PC-3 (cell line): ENCODE data around the gene TTC23. TPM values are rescaled to one million over a fixed set of nuclear protein-coding genes. Genes with fewer than 3 reads are reported as not detected.
A peak's percentile ranks its signal among the peaks of the same experiment; 100 is the strongest.

Source experiments
- ATAC-seq: fragments of 200-7000 bp; cut with Tn5 transposase; 2 replicates; pipeline ENCODE4 v1.9.1; 2020; ENCODE audit warnings: mild to moderate bottlenecking, moderate library complexity
- BruUV-seq: library from RNA; stranded (reverse); fragments of 400-500 nt; replicated peaks from 2 replicates; lab custom pipeline; 2021; lab: Mats Ljungman, UMichigan
- CTCF ChIA-PET: fragments of 300-600 bp; sonication (Branson Sonifier 250); formaldehyde crosslinking; loops from one replicate; lab custom pipeline; 2022; ENCODE audit warnings: antibody characterized with exemption; lab: Charles Lee
- POLR2A ChIA-PET: fragments of 300-600 bp; sonication (Branson Sonifier 250); formaldehyde crosslinking; loops from one replicate; lab custom pipeline; 2022; ENCODE audit warnings: antibody characterized with exemption; ENCODE audit not compliant: unreplicated experiment; lab: Charles Lee
- DNase-seq: peaks from one replicate; pipeline ENCODE4 v3.0.0-alpha.2; 2015
- H2AFZ ChIP-seq: fragments of 300-600 bp; sonication (generic); 2 replicates; pipeline ENCODE4 v1.6.0; 2016; ENCODE audit warnings: antibody characterized with exemption, low read length
- H3F3A ChIP-seq: fragments of 300-600 bp; sonication (generic); one replicate; pipeline ENCODE4 v1.6.0; 2017; ENCODE audit warnings: antibody characterized with exemption, low read length, control low read depth, mild to moderate bottlenecking; ENCODE audit not compliant: unreplicated experiment
- H3K27ac ChIP-seq: fragments of 300-600 bp; sonication (generic); 2 replicates; pipeline ENCODE4 v1.5.1; 2016; ENCODE audit warnings: mild to moderate bottlenecking, low read length
- H3K27me3 ChIP-seq: fragments of 300-600 bp; sonication (generic); 2 replicates; pipeline ENCODE4 v1.6.1; 2016; ENCODE audit warnings: low read length, mixed read lengths
- H3K36me3 ChIP-seq: fragments of 300-600 bp; sonication (generic); 2 replicates; pipeline ENCODE4 v1.6.1; 2016; ENCODE audit warnings: low read depth, mixed run types, low read length, mixed read lengths
- H3K4me1 ChIP-seq: fragments of 300-600 bp; sonication (generic); 2 replicates; pipeline ENCODE4 v1.5.1; 2016; ENCODE audit warnings: low read length; ENCODE audit not compliant: insufficient read depth
- H3K4me2 ChIP-seq: fragments of 300-600 bp; sonication (generic); 2 replicates; pipeline ENCODE4 v1.6.0; 2016; ENCODE audit warnings: low read length
- H3K4me3 ChIP-seq: fragments of 300-600 bp; sonication (generic); 2 replicates; pipeline ENCODE4 v1.5.1; 2016; ENCODE audit warnings: mild to moderate bottlenecking, low read length, mixed read lengths
- H3K79me2 ChIP-seq: fragments of 300-600 bp; sonication (generic); 2 replicates; pipeline ENCODE4 v1.6.1; 2017; ENCODE audit warnings: low read length, mixed read lengths
- H3K9ac ChIP-seq: fragments of 300-600 bp; sonication (generic); 2 replicates; pipeline ENCODE4 v1.6.0; 2016; ENCODE audit warnings: mild to moderate bottlenecking, low read length
- H3K9me2 ChIP-seq: fragments of 300-600 bp; sonication (generic); replicated peaks from 2 replicates; pipeline ENCODE4 v1.6.1; 2016; ENCODE audit warnings: mixed run types, low read length, mixed read lengths
- H3K9me3 ChIP-seq: fragments of 300-600 bp; sonication (generic); 2 replicates; pipeline ENCODE4 v1.6.1; 2016; ENCODE audit warnings: low read length, mixed read lengths
- H4K20me1 ChIP-seq: fragments of 300-600 bp; sonication (generic); 2 replicates; pipeline ENCODE4 v1.6.1; 2016; ENCODE audit warnings: low read length, mixed read lengths
- CTCF ChIP-seq: fragments of 300-600 bp; sonication (generic); conservative IDR thresholded peaks from 2 replicates; pipeline ENCODE4 v1.5.1; 2017; ENCODE audit warnings: antibody characterized with exemption, low read depth, mild to moderate bottlenecking, low read length
- EZH2 ChIP-seq: fragments of 300-600 bp; sonication (generic); IDR thresholded peaks from one replicate; pipeline ENCODE4 v1.6.1; 2017; ENCODE audit warnings: antibody characterized with exemption, mild to moderate bottlenecking, low read length; ENCODE audit not compliant: unreplicated experiment
- EZH2phosphoT487 ChIP-seq: fragments of 300-600 bp; sonication (generic); IDR thresholded peaks from 2 replicates; pipeline ENCODE4 v1.6.1; 2018; ENCODE audit warnings: mild to moderate bottlenecking, antibody characterized with exemption, low read length, borderline replicate concordance
- intact Hi-C: fragments of 100-400 bp; cut with micrococcal nuclease; formaldehyde crosslinking; loops from 2 replicates; pipeline ENCODE4 v1.9.0; 2023
- total RNA-seq: library from RNA; depleted of rRNA; stranded (reverse); fragments of >200 nt; gene quantifications from 2 replicates; pipeline ENCODE4 v1.2.3, GENCODE V29; 2014

The TTC23 gene
- total RNA-seq, 1 experiment from 2014 or later = 10.4 TPM

GRCh38 chr15:99137111-99137546 is 112.3 kb downstream of the TTC23 start:
- Histone ChIP-seq H3K9ac (no peak overlapping the region), H3K79me2 (no peaks in the 10 kb centered on the region), H3K27me3 (no peaks in the 10 kb centered on the region), H3K4me1 (peaks cover 17% of the 10 kb centered on the region), H3K36me3 (no peaks in the 10 kb centered on the region; the same call in 1 of the 2 replicates), H4K20me1 (0 out of 2 replicates have a peak, but pooled peaks cover 3% of the 10 kb centered on the region), H3K27ac (no peak overlapping the region), H3F3A (no peaks in the 10 kb centered on the region), H3K4me2 (no peak overlapping the region), H2AFZ (no peak overlapping the region), H3K9me3 (no peaks in the 10 kb centered on the region), H3K4me3 (no peak overlapping the region), H3K9me2 (no peaks in the 10 kb centered on the region)
- intact Hi-C loops = no loop called here
- no TSS peak for BruUV-seq
- POLR2A ChIA-PET = no interaction called here
- TF ChIP-seq EZH2phosphoT487 = no peak
- no peak for TF ChIP-seq CTCF
- TF ChIP-seq EZH2 = no peak
- DNase-seq (no peak), ATAC-seq (no peak)
- CTCF ChIA-PET = no interaction called here

- no peaks in the 10 kb centered on the region for H3K27me3 ChIP-seq
- H3K9me3 ChIP-seq = no peaks in the 10 kb centered on the region
- H3K9ac ChIP-seq = no peak overlapping the region
- H3K9me2 ChIP-seq = no peaks in the 10 kb centered on the region
- no peak for TF ChIP-seq EZH2
- TF ChIP-seq CTCF = no peak
- TF ChIP-seq EZH2phosphoT487 = no peak
- no peaks in the 10 kb centered on the region; the same call in 1 of the 2 replicates for H3K36me3 ChIP-seq
- ChIA-PET CTCF (interaction anchor here (1.5 kb wide), 1 partner anchor 30 kb away, joined by 5 read pairs; no protein-coding TSS in a partner anchor), POLR2A (interaction anchor here (0.6 kb wide), 1 partner anchor 412 kb away, joined by 3 read pairs; no protein-coding TSS in a partner anchor)
- ATAC-seq (peak; percentile 89), DNase-seq (peak; percentile 70)
- no peaks in the 10 kb centered on the region for H3K79me2 ChIP-seq
- H3K27ac ChIP-seq = peak overlapping the region; percentile 44
- H4K20me1 ChIP-seq = 0 out of 2 replicates have a peak, but pooled peaks cover 3% of the 10 kb centered on the region
- no peak overlapping the region for H3K4me3 ChIP-seq
- H3F3A ChIP-seq = no peaks in the 10 kb centered on the region
- H2AFZ ChIP-seq = no peak overlapping the region
- peak overlapping the region; percentile 35 for H3K4me2 ChIP-seq
- no TSS peak for BruUV-seq
- peaks cover 17% of the 10 kb centered on the region for H3K4me1 ChIP-seq
- intact Hi-C loops = no loop called here
Observed at GRCh38 chr15:99135194-99135593, 114.2 kb downstream of the TTC23 start.

GRCh38 chr15:99134317-99134821 is 115.0 kb downstream of the TTC23 start:
- H3K9ac ChIP-seq = no peak overlapping the region
- H3K79me2 ChIP-seq = no peaks in the 10 kb centered on the region
- intact Hi-C loops = no loop called here
- peaks cover 17% of the 10 kb centered on the region for H3K4me1 ChIP-seq
- no peaks in the 10 kb centered on the region for H3K9me3 ChIP-seq
- H3K27ac ChIP-seq = peak overlapping the region; percentile 19
- no peak overlapping the region for H3K4me3 ChIP-seq
- no TSS peak for BruUV-seq
- ChIA-PET POLR2A (no interaction called here), CTCF (interaction anchor here (1.5 kb wide), 1 partner anchor 29 kb away, joined by 5 read pairs; no protein-coding TSS in a partner anchor)
- TF ChIP-seq CTCF = no peak
- no peak for TF ChIP-seq EZH2phosphoT487
- no peak for TF ChIP-seq EZH2
- 0 out of 2 replicates have a peak, but pooled peaks cover 3% of the 10 kb centered on the region for H4K20me1 ChIP-seq
- no peaks in the 10 kb centered on the region for H3K27me3 ChIP-seq
- no peaks in the 10 kb centered on the region for H3F3A ChIP-seq
- H3K4me2 ChIP-seq = no peak overlapping the region
- no peaks in the 10 kb centered on the region for H3K9me2 ChIP-seq
- ATAC-seq = no peak
- no peak for DNase-seq
- H2AFZ ChIP-seq = no peak overlapping the region
- peaks cover 4% of the 10 kb centered on the region; the same call in 1 of the 2 replicates for H3K36me3 ChIP-seq
